Mesendoderm (in vitro differentiated cells): Measurements from ENCODE around the gene METTL27.

Source experiments
- DNase-seq: peaks from one replicate; pipeline ENCODE4 v3.0.0; 2013
- H2AK5ac ChIP-seq: 2 replicates; pipeline ENCODE4 v1.6.1; 2013; ENCODE audit warnings: low read length, inconsistent platforms
- H2BK120ac ChIP-seq: 2 replicates; pipeline ENCODE4 v1.6.1; 2013; ENCODE audit warnings: low read depth, mild to moderate bottlenecking, low read length, moderate library complexity, mixed read lengths
- H2BK15ac ChIP-seq: replicated peaks from 2 replicates; pipeline ENCODE4 v1.6.1; 2013; ENCODE audit warnings: low read depth, mild to moderate bottlenecking, moderate library complexity
- H2BK5ac ChIP-seq: 2 replicates; pipeline ENCODE4 v1.6.1; 2013; ENCODE audit warnings: low read length, inconsistent platforms
- H3K18ac ChIP-seq: 2 replicates; pipeline ENCODE4 v1.6.1; 2013; ENCODE audit warnings: mild to moderate bottlenecking, low read length, mixed read lengths
- H3K23ac ChIP-seq: one replicate; pipeline ENCODE4 v1.6.1; 2013; ENCODE audit warnings: low read length
- H3K27ac ChIP-seq: 2 replicates; pipeline ENCODE4 v1.5.1; 2013; ENCODE audit warnings: low read depth, mild to moderate bottlenecking, inconsistent platforms, low read length, moderate library complexity
- H3K27me3 ChIP-seq: 2 replicates; pipeline ENCODE4 v1.6.1; 2013; ENCODE audit warnings: low read length, control low read depth, mild to moderate bottlenecking, inconsistent platforms; ENCODE audit not compliant: insufficient read depth, poor library complexity
- H3K36me3 ChIP-seq: 2 replicates; pipeline ENCODE4 v1.6.1; 2013; ENCODE audit warnings: low read length, inconsistent platforms; ENCODE audit not compliant: control insufficient read depth, insufficient read depth
- H3K4ac ChIP-seq: one replicate; pipeline ENCODE4 v1.6.1; 2013; ENCODE audit warnings: low read depth, mild to moderate bottlenecking, low read length, moderate library complexity
- H3K4me1 ChIP-seq: 2 replicates; pipeline ENCODE4 v1.6.1; 2013; ENCODE audit warnings: low read depth, low read length, inconsistent platforms; ENCODE audit not compliant: control insufficient read depth
- H3K4me2 ChIP-seq: 2 replicates; pipeline ENCODE4 v1.6.1; 2013; ENCODE audit warnings: low read length
- H3K4me3 ChIP-seq: 2 replicates; pipeline ENCODE4 v1.5.1; 2013; ENCODE audit warnings: mild to moderate bottlenecking, low read length
- H3K56ac ChIP-seq: one replicate; pipeline ENCODE4 v1.6.1; 2013; ENCODE audit warnings: low read length
- H3K79me1 ChIP-seq: 2 replicates; pipeline ENCODE4 v1.6.1; 2013; ENCODE audit warnings: low read length, inconsistent platforms
- H3K79me2 ChIP-seq: 2 replicates; pipeline ENCODE4 v1.6.1; 2013; ENCODE audit warnings: mild to moderate bottlenecking, low read length; ENCODE audit not compliant: control insufficient read depth, insufficient read depth
- H3K9ac ChIP-seq: 2 replicates; pipeline ENCODE4 v1.6.1; 2013; ENCODE audit warnings: low read length, inconsistent platforms
- H4K5ac ChIP-seq: one replicate; pipeline ENCODE4 v1.6.1; 2013; ENCODE audit warnings: low read length
- H4K8ac ChIP-seq: one replicate; pipeline ENCODE4 v1.6.1; 2013; ENCODE audit warnings: low read depth, mild to moderate bottlenecking, control low read depth, low read length, moderate library complexity
- WGBS: extraction: QIAGEN DNeasy Blood & Tissue Kit; methylation state at CpG from one replicate; pipeline ENCODE4 v1.1.7; 2013; ENCODE audit warnings: low lambda C conversion rate, missing lambda C conversion rate; ENCODE audit not compliant: insufficient coverage; ENCODE audit errors: extremely low coverage; 5-methylcytosine and 5-hydroxymethylcytosine counted together

Gene METTL27

DNA sequence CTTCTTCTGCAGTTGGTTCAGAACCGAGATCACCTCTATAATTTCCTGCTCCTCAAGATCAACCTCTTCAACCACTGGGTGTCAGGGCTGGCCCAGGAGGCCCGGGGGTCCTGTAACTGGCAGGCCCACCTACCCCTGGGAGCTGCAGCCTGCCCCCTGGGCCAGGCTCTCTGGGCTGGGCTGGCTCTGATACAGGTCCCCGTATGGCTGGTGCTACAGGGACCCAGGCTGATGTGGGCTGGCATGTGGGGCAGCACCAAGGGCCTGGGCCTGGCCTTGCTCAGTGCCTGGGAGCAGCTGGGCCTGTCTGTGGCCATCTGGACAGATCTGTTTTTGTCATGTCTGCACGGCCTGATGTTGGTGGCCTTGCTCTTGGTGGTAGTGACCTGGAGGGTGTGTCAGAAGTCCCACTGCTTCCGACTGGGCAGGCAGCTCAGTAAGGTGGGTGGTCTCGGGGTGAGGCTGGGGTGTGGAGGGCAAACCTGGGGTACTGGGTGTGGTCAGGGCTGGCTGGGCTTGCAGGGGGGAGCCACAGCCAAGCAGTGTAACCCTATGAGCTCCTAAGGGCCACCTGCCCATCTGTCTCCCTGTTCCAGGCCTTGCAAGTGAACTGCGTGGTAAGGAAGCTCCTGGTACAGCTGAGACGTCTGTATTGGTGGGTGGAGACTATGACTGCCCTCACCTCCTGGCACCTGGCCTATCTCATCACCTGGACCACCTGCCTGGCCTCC, 22.8 kb upstream of the METTL27 start:
- Histone ChIP-seq H2BK15ac (no peak overlapping the region), H3K4me2 (no peak overlapping the region), H2BK5ac (no peak overlapping the region), H3K27ac (no peak overlapping the region), H4K8ac (no peak overlapping the region), H3K4ac (no peak overlapping the region), H3K27me3 (no peaks in the 10 kb centered on the region), H2AK5ac (no peak overlapping the region), H3K79me2 (no peaks in the 10 kb centered on the region), H3K18ac (no peak overlapping the region), H3K56ac (no peak overlapping the region), H3K9ac (no peak overlapping the region), H4K5ac (no peak overlapping the region), H3K23ac (no peak overlapping the region), H3K79me1 (no peaks in the 10 kb centered on the region), H2BK120ac (no peak overlapping the region), H3K4me1 (peaks cover 3% of the 10 kb centered on the region), H3K36me3 (no peaks in the 10 kb centered on the region), H3K4me3 (no peak overlapping the region)
- no CpG with 5 or more reads among the region's 8 CpGs for WGBS
- no peak for DNase-seq

DNA sequence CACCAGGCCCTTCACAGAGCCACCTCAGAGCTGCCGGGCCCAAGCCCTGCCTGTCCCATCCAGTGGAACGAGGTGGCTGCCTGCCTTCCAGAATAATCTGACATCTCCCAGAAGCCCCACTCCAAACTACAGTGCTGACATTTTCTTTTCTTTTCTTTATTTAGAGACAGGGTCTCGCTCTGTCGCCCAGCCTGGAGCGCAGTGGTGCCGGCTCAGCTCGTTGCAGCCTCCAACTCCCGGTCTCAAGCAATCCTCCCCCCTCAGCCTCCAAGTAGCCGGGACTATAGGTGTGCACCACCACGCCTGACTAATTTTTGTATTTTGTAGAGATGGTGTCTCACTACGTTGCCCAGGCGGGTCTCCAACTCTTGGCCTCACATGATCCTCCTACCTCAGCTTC, 19.0 kb upstream of the METTL27 start:
- no CpG with 5 or more reads among the region's 12 CpGs for WGBS
- H4K5ac ChIP-seq = no peak overlapping the region
- H3K23ac ChIP-seq = no peak overlapping the region
- H2BK120ac ChIP-seq = no peak overlapping the region
- H3K79me2 ChIP-seq = no peaks in the 10 kb centered on the region
- H2BK5ac ChIP-seq = no peak overlapping the region
- no peak overlapping the region for H3K27ac ChIP-seq
- H3K4ac ChIP-seq = no peak overlapping the region
- no peak overlapping the region for H3K4me3 ChIP-seq
- H2AK5ac ChIP-seq = no peak overlapping the region
- no peaks in the 10 kb centered on the region for H3K79me1 ChIP-seq
- no peaks in the 10 kb centered on the region for H3K27me3 ChIP-seq
- no peaks in the 10 kb centered on the region for H3K4me1 ChIP-seq
- H3K4me2 ChIP-seq = no peak overlapping the region
- no peak overlapping the region for H3K56ac ChIP-seq
- no peak overlapping the region for H3K18ac ChIP-seq
- H4K8ac ChIP-seq = no peak overlapping the region
- no peak overlapping the region for H2BK15ac ChIP-seq
- no peak overlapping the region for H3K9ac ChIP-seq
- H3K36me3 ChIP-seq = no peaks in the 10 kb centered on the region
- DNase-seq = no peak

DNA sequence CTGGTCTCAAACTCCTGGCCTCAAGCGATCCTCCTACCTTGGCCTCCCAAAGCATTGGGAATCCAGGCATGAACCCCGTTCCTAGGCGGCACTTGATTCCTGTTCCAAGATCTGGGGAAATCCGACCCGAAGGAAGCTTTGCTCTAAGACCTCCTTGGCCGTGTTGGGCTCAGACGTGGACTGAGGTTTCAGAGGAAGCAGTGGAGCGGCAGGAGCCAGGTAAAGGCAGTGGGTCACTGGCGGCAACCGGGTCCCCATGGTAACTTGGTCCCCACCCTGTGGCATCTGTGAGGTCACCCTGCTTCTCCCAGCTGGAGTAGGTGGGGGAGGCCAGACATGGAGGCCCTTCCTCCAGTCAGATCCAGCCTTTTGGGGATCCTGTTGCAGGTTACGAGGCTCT, 18.5 kb upstream of the METTL27 start, which contains the start of gene TMEM270:
Gene TMEM270 (plus strand): TSS at position 301 of the 400 bp plus-strand sequence. CDS start 36 bp downstream, at position 337.
- no peak for DNase-seq
- no peak within 1 kb of the TSS for H3K9ac ChIP-seq
- no peak within 1 kb of the TSS for H4K5ac ChIP-seq
- no peak within 1 kb of the TSS for H2BK5ac ChIP-seq
- H3K23ac ChIP-seq = no peak within 1 kb of the TSS
- H3K18ac ChIP-seq = no peak within 1 kb of the TSS
- no peaks in the 10 kb centered on the region for H3K79me1 ChIP-seq
- no peak within 1 kb of the TSS for H3K27ac ChIP-seq
- no peaks in the 10 kb centered on the region for H3K4me1 ChIP-seq
- H3K56ac ChIP-seq = no peak within 1 kb of the TSS
- H3K4me2 ChIP-seq = no peak within 1 kb of the TSS
- H3K4me3 ChIP-seq = no peak within 1 kb of the TSS
- H3K36me3 ChIP-seq = no peaks in the 10 kb centered on the region
- no CpG with 5 or more reads among the region's 11 CpGs for WGBS
- no peak within 1 kb of the TSS for H2BK15ac ChIP-seq
- H3K79me2 ChIP-seq = no peaks in the 10 kb centered on the region
- H4K8ac ChIP-seq = no peak within 1 kb of the TSS
- no peak within 1 kb of the TSS for H2BK120ac ChIP-seq
- no peaks in the 10 kb centered on the region for H3K27me3 ChIP-seq
- no peak within 1 kb of the TSS for H2AK5ac ChIP-seq
- no peak within 1 kb of the TSS for H3K4ac ChIP-seq

DNA sequence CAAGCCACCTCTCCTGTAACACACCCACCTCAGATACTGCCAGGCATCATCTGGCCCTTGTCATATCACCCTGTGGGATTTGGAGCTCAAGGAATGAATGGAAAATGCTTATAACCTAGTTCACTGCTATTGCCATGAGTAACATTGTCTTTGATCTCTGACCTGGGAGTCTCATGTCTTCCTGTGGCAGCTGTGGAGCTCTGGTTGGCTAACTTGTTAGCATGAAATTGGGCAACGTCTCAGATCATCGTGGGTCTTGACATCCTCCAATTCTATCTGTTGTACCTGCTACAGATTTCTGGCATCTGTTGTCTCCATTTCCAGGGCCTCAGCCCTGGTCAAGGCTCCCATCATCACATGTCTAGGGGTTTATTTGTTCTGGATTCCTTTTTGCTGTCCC, 16.5 kb upstream of the METTL27 start:
- no peak overlapping the region for H3K4me3 ChIP-seq
- H4K8ac ChIP-seq = no peak overlapping the region
- no peaks in the 10 kb centered on the region for H3K36me3 ChIP-seq
- no peak overlapping the region for H3K4me2 ChIP-seq
- H4K5ac ChIP-seq = no peak overlapping the region
- no peak overlapping the region for H3K18ac ChIP-seq
- no peak for DNase-seq
- H3K56ac ChIP-seq = no peak overlapping the region
- H3K23ac ChIP-seq = no peak overlapping the region
- H3K79me2 ChIP-seq = no peaks in the 10 kb centered on the region
- no peak overlapping the region for H3K4ac ChIP-seq
- H3K9ac ChIP-seq = no peak overlapping the region
- H2BK15ac ChIP-seq = no peak overlapping the region
- no peak overlapping the region for H2BK120ac ChIP-seq
- WGBS = no CpG with 5 or more reads among the region's 2 CpGs
- no peaks in the 10 kb centered on the region for H3K79me1 ChIP-seq
- H2BK5ac ChIP-seq = no peak overlapping the region
- H2AK5ac ChIP-seq = no peak overlapping the region
- no peaks in the 10 kb centered on the region for H3K27me3 ChIP-seq
- H3K4me1 ChIP-seq = no peaks in the 10 kb centered on the region
- no peak overlapping the region for H3K27ac ChIP-seq

DNA sequence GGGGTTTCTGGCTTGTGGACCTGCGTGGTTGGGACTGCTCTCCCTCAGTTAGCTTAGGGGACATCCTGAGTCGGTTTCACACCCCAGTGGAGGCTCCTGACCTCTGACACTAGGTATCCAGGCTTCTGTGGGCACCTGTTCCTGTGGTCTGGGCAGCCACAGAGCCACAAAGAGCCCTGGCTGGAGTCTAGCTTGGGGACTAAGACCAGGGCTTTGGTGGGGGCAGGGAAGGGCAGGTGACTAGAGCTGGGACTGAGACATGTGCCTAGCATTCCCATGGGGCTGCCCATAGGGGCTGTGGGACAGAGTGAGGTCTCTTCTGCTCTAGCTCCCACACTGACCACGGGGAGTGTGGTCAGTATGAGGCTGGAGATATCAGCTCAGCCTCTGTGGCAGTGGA, 14.6 kb upstream of the METTL27 start:
- Histone ChIP-seq H3K18ac (no peak overlapping the region), H4K8ac (no peak overlapping the region), H2BK5ac (no peak overlapping the region), H3K27ac (no peak overlapping the region), H3K9ac (no peak overlapping the region), H3K23ac (no peak overlapping the region), H2AK5ac (no peak overlapping the region), H3K4me1 (no peaks in the 10 kb centered on the region), H3K79me2 (no peaks in the 10 kb centered on the region), H3K4me3 (no peak overlapping the region), H3K4ac (no peak overlapping the region), H3K79me1 (no peaks in the 10 kb centered on the region), H3K36me3 (no peaks in the 10 kb centered on the region), H4K5ac (no peak overlapping the region), H2BK15ac (no peak overlapping the region), H3K27me3 (no peaks in the 10 kb centered on the region), H3K4me2 (no peak overlapping the region), H3K56ac (no peak overlapping the region), H2BK120ac (no peak overlapping the region)
- no peak for DNase-seq
- no CpG with 5 or more reads among the region's 3 CpGs for WGBS

DNA sequence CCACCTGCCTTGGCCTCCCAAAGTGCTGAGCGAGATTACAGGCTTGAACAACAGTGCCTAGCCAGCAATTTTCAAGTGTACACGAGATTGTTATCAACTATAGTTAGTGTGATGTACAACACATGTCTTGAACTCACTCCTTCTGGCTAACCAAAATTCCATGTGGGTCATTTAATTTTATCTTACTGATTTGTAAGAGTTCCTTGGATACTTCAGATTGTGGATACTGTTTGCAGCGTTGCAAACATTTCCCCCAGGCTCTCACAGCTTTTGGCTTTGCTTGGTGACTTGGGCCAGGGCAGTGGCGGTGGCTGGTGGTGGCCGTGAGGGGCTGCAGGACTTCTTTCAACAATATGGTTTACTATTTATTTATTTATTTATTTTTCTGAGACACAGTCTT, 10.2 kb upstream of the METTL27 start:
- Histone ChIP-seq H3K9ac (no peak overlapping the region), H3K4ac (no peak overlapping the region), H3K79me1 (no peaks in the 10 kb centered on the region), H2BK5ac (no peak overlapping the region), H2BK120ac (no peak overlapping the region), H3K4me3 (no peak overlapping the region), H3K27me3 (no peaks in the 10 kb centered on the region), H2AK5ac (no peak overlapping the region), H3K18ac (no peak overlapping the region), H3K79me2 (no peaks in the 10 kb centered on the region), H3K4me2 (no peak overlapping the region), H4K5ac (no peak overlapping the region), H3K56ac (no peak overlapping the region), H4K8ac (no peak overlapping the region), H3K4me1 (peaks cover 2% of the 10 kb centered on the region), H2BK15ac (no peak overlapping the region), H3K36me3 (no peaks in the 10 kb centered on the region), H3K27ac (no peak overlapping the region), H3K23ac (no peak overlapping the region)
- no CpG with 5 or more reads among the region's 5 CpGs for WGBS
- DNase-seq = no peak
